AG04449 (cell line): ENCODE measurements around the gene SCN9A.
"Not testable (repeated sequence)": the region's sequence is repeated elsewhere in the genome, so short reads cannot be mapped to it uniquely, and the experiment has no call there.

Source experiments
- CTCF ChIA-PET: fragments of 350-600 bp; formaldehyde crosslinking; extraction: SDS; loops from one replicate; lab custom pipeline; 2021; ENCODE audit warnings: antibody characterized with exemption; lab: Yijun Ruan, JAX
- POLR2A ChIA-PET: fragments of 400-600, 350-600 bp; formaldehyde crosslinking; extraction: SDS; loops from one replicate; lab custom pipeline; 2020; ENCODE audit warnings: antibody characterized with exemption, inconsistent platforms; lab: Yijun Ruan, JAX
- DNase-seq: peaks from one replicate; pipeline ENCODE4 v3.0.0-alpha.2; 2010; ENCODE audit warnings: low read depth, low spot score
- H3K4me3 ChIP-seq: 2 replicates; pipeline ENCODE4 v1.5.1; 2011; ENCODE audit warnings: low read depth, mild to moderate bottlenecking, control low read depth, low read length
- TF ChIP-seq, protein P1 (sequence below): IDR thresholded peaks from one replicate; pipeline ENCODE4 v1.5.1; 2011; ENCODE audit warnings: mild to moderate bottlenecking, moderate library complexity, low read length, control low read depth, inconsistent platforms; ENCODE audit not compliant: insufficient read depth; ENCODE audit errors: missing control alignments

Gene SCN9A

DNA sequence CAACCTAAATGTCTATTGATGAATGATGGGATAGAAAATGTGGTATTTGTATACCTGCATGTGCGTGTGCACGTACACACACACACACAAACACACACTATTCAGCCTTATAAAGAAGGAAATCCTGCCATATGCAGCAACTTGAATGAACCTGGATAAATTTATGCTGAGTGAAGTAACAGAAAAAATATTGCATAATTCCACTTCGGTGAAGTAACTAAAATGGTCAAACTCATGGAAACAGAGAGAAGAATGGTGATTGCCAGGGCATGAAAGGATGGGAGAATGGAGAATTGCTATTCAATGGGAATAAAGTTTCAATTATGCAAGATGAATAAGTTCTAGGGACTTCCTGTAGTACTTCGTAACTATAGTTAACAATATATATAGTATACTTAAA lies 152.4 kb downstream of the SCN9A start:
- H3K4me3 ChIP-seq, result no peak overlapping the region
- CTCF ChIA-PET, result no interaction called here
- POLR2A ChIA-PET, result no interaction called here
- no peak for DNase-seq
- TF ChIP-seq, protein P1, sequence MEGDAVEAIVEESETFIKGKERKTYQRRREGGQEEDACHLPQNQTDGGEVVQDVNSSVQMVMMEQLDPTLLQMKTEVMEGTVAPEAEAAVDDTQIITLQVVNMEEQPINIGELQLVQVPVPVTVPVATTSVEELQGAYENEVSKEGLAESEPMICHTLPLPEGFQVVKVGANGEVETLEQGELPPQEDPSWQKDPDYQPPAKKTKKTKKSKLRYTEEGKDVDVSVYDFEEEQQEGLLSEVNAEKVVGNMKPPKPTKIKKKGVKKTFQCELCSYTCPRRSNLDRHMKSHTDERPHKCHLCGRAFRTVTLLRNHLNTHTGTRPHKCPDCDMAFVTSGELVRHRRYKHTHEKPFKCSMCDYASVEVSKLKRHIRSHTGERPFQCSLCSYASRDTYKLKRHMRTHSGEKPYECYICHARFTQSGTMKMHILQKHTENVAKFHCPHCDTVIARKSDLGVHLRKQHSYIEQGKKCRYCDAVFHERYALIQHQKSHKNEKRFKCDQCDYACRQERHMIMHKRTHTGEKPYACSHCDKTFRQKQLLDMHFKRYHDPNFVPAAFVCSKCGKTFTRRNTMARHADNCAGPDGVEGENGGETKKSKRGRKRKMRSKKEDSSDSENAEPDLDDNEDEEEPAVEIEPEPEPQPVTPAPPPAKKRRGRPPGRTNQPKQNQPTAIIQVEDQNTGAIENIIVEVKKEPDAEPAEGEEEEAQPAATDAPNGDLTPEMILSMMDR, result no peak

DNA sequence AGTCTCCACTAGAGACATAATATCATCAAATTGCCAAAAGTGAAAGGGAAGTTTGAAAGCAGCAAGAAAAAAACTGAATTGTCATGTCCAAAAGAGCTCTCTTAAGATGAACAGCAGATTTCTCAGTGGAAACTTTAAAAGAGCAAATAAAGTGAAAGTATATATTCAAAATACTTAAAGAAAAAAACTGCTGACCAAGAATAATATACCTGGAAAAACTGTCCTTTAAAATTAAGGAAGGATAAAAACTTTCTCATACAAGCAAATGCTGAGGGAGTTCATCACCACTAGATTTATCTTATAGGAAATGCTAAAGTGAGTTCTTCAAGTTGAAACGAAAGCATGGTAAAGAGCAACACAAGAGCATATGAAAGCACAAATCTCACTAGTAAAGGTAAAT lies 164.7 kb downstream of the SCN9A start:
- DNase-seq, result no peak
- POLR2A ChIA-PET, result no interaction called here
- CTCF ChIA-PET, result no interaction called here
- no peak overlapping the region for H3K4me3 ChIP-seq
- TF ChIP-seq, protein P1, result no peak

DNA sequence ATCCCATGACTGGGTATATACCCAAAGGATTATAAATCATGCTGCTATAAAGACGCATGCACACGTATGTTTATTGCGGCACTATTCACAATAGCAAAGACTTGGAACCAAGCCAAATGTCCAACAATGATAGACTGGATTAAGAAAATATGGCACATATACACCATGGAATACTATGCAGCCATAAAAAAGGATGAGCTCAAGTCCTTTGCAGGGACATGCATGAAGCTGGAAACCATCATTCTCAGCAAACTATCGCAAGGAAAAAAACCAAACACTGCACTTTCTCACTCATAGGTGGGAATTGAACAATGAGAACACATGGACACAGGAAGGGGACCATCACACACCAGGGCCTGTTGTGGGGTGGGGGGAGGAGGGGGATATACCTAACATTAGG lies 165.8 kb downstream of the SCN9A start:
- DNase-seq, POLR2A ChIA-PET, CTCF ChIA-PET, H3K4me3 ChIP-seq: not testable (repeated sequence)

DNA sequence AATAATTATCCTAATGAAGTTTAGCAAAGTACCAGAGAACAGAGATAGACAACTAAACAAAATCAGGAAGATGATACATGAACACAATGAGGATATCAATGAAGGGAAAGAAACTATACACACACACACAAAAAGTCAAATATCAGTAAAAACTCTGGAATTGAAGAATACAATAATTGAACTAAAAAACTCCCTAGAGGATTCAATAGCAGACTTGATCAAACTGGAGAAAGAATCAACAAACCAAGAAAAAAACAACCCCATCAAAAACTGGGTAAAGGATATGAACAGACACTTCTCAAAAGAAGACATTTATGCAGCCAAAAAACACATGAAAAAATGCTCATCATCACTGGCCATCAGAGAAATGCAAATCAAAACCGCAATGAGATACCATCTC lies 166.4 kb downstream of the SCN9A start:
- H3K4me3 ChIP-seq, POLR2A ChIA-PET, DNase-seq, CTCF ChIA-PET: not testable (repeated sequence)

DNA sequence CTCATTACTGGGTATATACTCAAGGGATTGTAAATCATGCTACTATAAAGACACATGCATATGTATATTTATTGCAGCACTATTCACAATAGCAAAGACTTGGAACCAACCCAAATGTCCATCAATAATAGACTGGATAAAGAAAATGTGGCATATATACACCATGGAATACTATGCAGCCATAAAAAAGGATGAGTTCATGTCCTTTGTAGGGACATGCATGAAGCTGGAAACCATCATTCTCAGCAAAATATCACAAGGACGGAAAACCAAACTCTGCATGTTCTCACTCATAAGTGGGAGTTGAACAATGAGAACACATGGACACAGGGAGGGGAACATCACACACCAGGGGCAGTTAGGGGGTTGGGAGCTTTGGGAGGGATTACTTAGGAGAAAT lies 169.6 kb downstream of the SCN9A start:
- POLR2A ChIA-PET, DNase-seq, CTCF ChIA-PET, H3K4me3 ChIP-seq: not testable (repeated sequence)

DNA sequence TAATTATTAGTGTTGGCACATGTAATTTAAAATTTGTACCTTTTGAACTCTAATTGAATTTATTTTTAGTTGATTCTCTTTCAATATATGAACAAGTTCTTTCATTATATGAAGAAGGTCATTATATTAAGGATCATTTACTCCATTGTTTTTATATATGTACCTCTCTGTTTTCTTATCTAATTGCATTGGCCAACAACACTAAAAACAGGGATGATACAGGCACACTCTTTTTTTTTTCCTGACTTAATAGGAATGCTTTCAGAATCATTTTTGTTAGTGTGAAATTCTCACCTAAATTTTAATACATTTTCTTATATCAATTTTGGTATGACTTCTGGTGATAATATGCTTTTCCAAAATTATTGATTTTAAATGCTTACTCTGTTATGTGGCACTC lies 173.0 kb downstream of the SCN9A start:
- H3K4me3 ChIP-seq, result no peak overlapping the region
- TF ChIP-seq, protein P1, result no peak
- DNase-seq, result no peak
- ChIA-PET CTCF (interaction anchor here (1.0 to 3.0 kb wide), 2 partner anchors 21 to 217 kb away, joined by 4 to 14 read pairs; no protein-coding TSS in a partner anchor), POLR2A (no interaction called here)

DNA sequence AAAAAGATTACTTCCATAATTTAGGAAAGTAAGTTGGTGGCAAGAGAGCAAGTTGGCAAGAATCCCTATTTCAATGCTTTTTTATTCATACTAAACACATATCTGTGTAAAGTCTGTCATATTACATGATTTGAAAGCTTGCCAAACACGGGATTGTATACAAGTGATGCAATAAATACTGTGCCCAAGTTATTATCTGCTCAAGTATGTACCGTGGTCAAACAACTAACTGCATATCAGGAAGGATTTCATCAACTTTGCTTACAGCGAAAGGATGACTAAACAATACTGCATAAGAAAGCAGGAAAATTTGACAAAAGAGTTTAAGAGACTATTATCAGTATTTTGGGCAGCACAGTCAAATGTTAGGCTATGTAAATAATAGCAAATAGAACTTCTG lies 178.3 kb downstream of the SCN9A start:
- POLR2A ChIA-PET, result no interaction called here
- TF ChIP-seq, protein P1, result no peak
- DNase-seq, result no peak
- no peak overlapping the region for H3K4me3 ChIP-seq
- CTCF ChIA-PET, result interaction anchor here (0.8 to 0.9 kb wide), 2 partner anchors 15 to 17 kb away, joined by 3 to 4 read pairs; no protein-coding TSS in a partner anchor

DNA sequence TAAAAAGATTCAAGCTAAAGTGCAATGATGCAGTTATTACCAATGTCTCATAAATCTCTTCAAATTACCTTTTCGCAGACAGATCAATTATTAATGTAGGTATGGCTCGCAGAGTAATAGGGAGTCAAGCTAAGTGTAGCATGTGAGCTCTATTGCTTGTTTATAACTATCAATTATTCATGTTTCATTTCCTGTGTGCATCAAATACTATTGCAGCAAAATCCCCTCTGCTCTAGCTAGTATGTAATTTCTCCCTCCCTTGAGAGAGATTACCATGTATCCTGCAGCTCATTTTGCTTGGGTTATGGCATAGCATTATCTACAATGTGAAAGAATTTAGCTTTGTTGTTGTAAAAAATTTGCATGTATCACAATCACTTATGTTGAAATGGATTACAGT lies 182.3 kb downstream of the SCN9A start:
- no peak for DNase-seq
- POLR2A ChIA-PET, result no interaction called here
- TF ChIP-seq, protein P1, result no peak
- CTCF ChIA-PET, result interaction anchor here (1.3 to 7.3 kb wide), 3 partner anchors 13 to 189 kb away, joined by 4 to 67 read pairs (median 4); no protein-coding TSS in a partner anchor
- H3K4me3 ChIP-seq, result no peak overlapping the region
